H9 (cell line): ENCODE measurements around the gene FGF12. TPM values are rescaled to one million over a fixed set of nuclear protein-coding genes. Genes with fewer than 3 reads are reported as not detected.

Source experiments
- DNase-seq: peaks from one replicate; pipeline ENCODE4 v3.0.0-alpha.2; 2017
- H2AFZ ChIP-seq: one replicate; pipeline ENCODE4 v1.6.1; 2013; ENCODE audit warnings: mild to moderate bottlenecking, low read length, control low read depth, moderate library complexity
- H2AK5ac ChIP-seq: 2 replicates; pipeline ENCODE4 v1.6.1; 2013; ENCODE audit warnings: low read length, control low read depth, mixed read lengths; ENCODE audit not compliant: insufficient read length
- H2BK120ac ChIP-seq: one replicate; pipeline ENCODE4 v1.6.1; 2013; ENCODE audit warnings: low read depth, mild to moderate bottlenecking, low read length, control low read depth, inconsistent platforms; ENCODE audit not compliant: poor library complexity, severe bottlenecking
- H2BK12ac ChIP-seq: 2 replicates; pipeline ENCODE4 v1.6.1; 2013; ENCODE audit warnings: low read length, control low read depth, mixed read lengths, low read depth; ENCODE audit not compliant: insufficient read length
- H2BK15ac ChIP-seq: 2 replicates; pipeline ENCODE4 v1.6.1; 2013; ENCODE audit warnings: low read depth, low read length, control low read depth
- H2BK20ac ChIP-seq: one replicate; pipeline ENCODE4 v1.6.1; 2013; ENCODE audit warnings: low read depth, mild to moderate bottlenecking, low read length, control low read depth, inconsistent platforms; ENCODE audit not compliant: poor library complexity, severe bottlenecking
- H2BK5ac ChIP-seq: 2 replicates; pipeline ENCODE4 v1.6.1; 2013; ENCODE audit warnings: low read length, control low read depth, mixed read lengths; ENCODE audit not compliant: insufficient read length
- H3K14ac ChIP-seq: 2 replicates; pipeline ENCODE4 v1.6.1; 2013; ENCODE audit warnings: low read length, control low read depth; ENCODE audit not compliant: insufficient read depth
- H3K18ac ChIP-seq: 2 replicates; pipeline ENCODE4 v1.6.1; 2013; ENCODE audit warnings: low read depth, mild to moderate bottlenecking, mixed read lengths, low read length, control low read depth; ENCODE audit not compliant: insufficient read length
- H3K23ac ChIP-seq: 2 replicates; pipeline ENCODE4 v1.6.1; 2013; ENCODE audit warnings: low read length, control low read depth, mixed read lengths, low read depth; ENCODE audit not compliant: insufficient read length
- H3K23me2 ChIP-seq: 2 replicates; pipeline ENCODE4 v1.6.1; 2013; ENCODE audit warnings: low read depth, mild to moderate bottlenecking, mixed read lengths, low read length, control low read depth; ENCODE audit not compliant: insufficient read length, poor library complexity, severe bottlenecking
- H3K27ac ChIP-seq: 2 replicates; pipeline ENCODE4 v1.5.1; 2013; ENCODE audit warnings: low read length, control low read depth, mixed read lengths, low read depth; ENCODE audit not compliant: insufficient read length
- H3K27me3 ChIP-seq: 2 replicates; pipeline ENCODE4 v1.6.1; 2013; ENCODE audit warnings: low read length, control low read depth, inconsistent platforms; ENCODE audit not compliant: insufficient read depth
- H3K4ac ChIP-seq: 2 replicates; pipeline ENCODE4 v1.6.1; 2013; ENCODE audit warnings: low read depth, mild to moderate bottlenecking, control low read depth, inconsistent platforms, low read length, moderate library complexity
- H3K4me1 ChIP-seq: 2 replicates; pipeline ENCODE4 v1.6.1; 2013; ENCODE audit warnings: low read length, control low read depth, inconsistent platforms; ENCODE audit not compliant: insufficient read depth
- H3K4me2 ChIP-seq: 2 replicates; pipeline ENCODE4 v1.6.1; 2013; ENCODE audit warnings: low read length, control low read depth, mixed read lengths; ENCODE audit not compliant: insufficient read length, insufficient read depth
- H3K56ac ChIP-seq: 2 replicates; pipeline ENCODE4 v1.6.1; 2013; ENCODE audit warnings: low read depth, mild to moderate bottlenecking, mixed read lengths, low read length, control low read depth; ENCODE audit not compliant: insufficient read length
- H3K79me1 ChIP-seq: 2 replicates; pipeline ENCODE4 v1.6.1; 2013; ENCODE audit warnings: low read depth, mild to moderate bottlenecking, moderate library complexity, low read length, control low read depth, inconsistent platforms; ENCODE audit not compliant: insufficient read depth, poor library complexity, severe bottlenecking
- H3K79me2 ChIP-seq: 2 replicates; pipeline ENCODE4 v1.6.1; 2013; ENCODE audit warnings: low read length, control low read depth, inconsistent platforms; ENCODE audit not compliant: insufficient read depth
- H3K9ac ChIP-seq: 2 replicates; pipeline ENCODE4 v1.6.1; 2013; ENCODE audit warnings: low read length, control low read depth, mixed read lengths; ENCODE audit not compliant: insufficient read length; ENCODE audit errors: extremely low read depth
- H3K9me3 ChIP-seq: one replicate; pipeline ENCODE4 v1.6.1; 2013; ENCODE audit warnings: low read depth, low read length, inconsistent platforms; ENCODE audit not compliant: control insufficient read depth
- H3T11ph ChIP-seq: one replicate; pipeline ENCODE4 v1.6.1; 2013; ENCODE audit warnings: mild to moderate bottlenecking, low read length, control low read depth, inconsistent platforms
- H4K20me1 ChIP-seq: one replicate; pipeline ENCODE4 v1.6.1; 2013; ENCODE audit not compliant: control insufficient read depth, insufficient read length, insufficient read depth
- H4K5ac ChIP-seq: 2 replicates; pipeline ENCODE4 v1.6.1; 2013; ENCODE audit warnings: low read depth, mild to moderate bottlenecking, mixed read lengths, low read length, control low read depth; ENCODE audit not compliant: insufficient read length
- H4K8ac ChIP-seq: replicated peaks from 2 replicates; pipeline ENCODE4 v1.6.1; 2013; ENCODE audit warnings: low read length, control low read depth, mixed read lengths, low read depth; ENCODE audit not compliant: insufficient read length
- H4K91ac ChIP-seq: 2 replicates; pipeline ENCODE4 v1.6.1; 2013; ENCODE audit warnings: low read depth, mild to moderate bottlenecking, moderate library complexity, mixed read lengths, low read length, control low read depth; ENCODE audit not compliant: insufficient read length
- H3K27ac Mint-ChIP-seq, 3 experiments: 2 replicates in 2 of 3; 3 replicates in 1 of 3; pipeline ENCODE4 v1.8.0; 2020 to 2021; ENCODE audit warnings: mixed read lengths in 3 of 3, mild to moderate bottlenecking in 1 of 3, moderate library complexity in 1 of 3
- H3K27me3 Mint-ChIP-seq: 2 replicates; pipeline ENCODE4 v1.8.0; 2021; ENCODE audit warnings: low read depth, mild to moderate bottlenecking, moderate library complexity, mixed read lengths
- H3K36me3 Mint-ChIP-seq, 3 experiments: 2 replicates in 2 of 3; 3 replicates in 1 of 3; pipeline ENCODE4 v1.8.0; 2020 to 2021; ENCODE audit warnings: low read depth in 3 of 3, mixed read lengths in 3 of 3; ENCODE audit not compliant: insufficient read depth in 1 of 3
- H3K4me1 Mint-ChIP-seq, 2 experiments: 2 replicates each; pipeline ENCODE4 v1.8.0; 2020; ENCODE audit warnings: mixed read lengths in 2 of 2
- H3K4me3 Mint-ChIP-seq, 2 experiments: 2 replicates in 1 of 2; 3 replicates in 1 of 2; pipeline ENCODE4 v1.8.0; 2020 to 2021; ENCODE audit warnings: mild to moderate bottlenecking in 2 of 2, mixed read lengths in 2 of 2, moderate library complexity in 1 of 2
- H3K9me3 Mint-ChIP-seq, 2 experiments: 2 replicates in 1 of 2; 3 replicates in 1 of 2; pipeline ENCODE4 v1.8.0; 2020; ENCODE audit warnings: mild to moderate bottlenecking in 2 of 2, mixed read lengths in 2 of 2, moderate library complexity in 1 of 2
- WGBS: extraction: QIAGEN DNeasy Blood & Tissue Kit; methylation state at CpG from one replicate; pipeline ENCODE4 v1.1.7; 2013; ENCODE audit warnings: missing lambda C conversion rate, low lambda C conversion rate, mixed read lengths; ENCODE audit not compliant: insufficient read length; ENCODE audit errors: extremely low coverage; 5-methylcytosine and 5-hydroxymethylcytosine counted together
- total RNA-seq: library from RNA; stranded (reverse); gene quantifications from 2 replicates; pipeline ENCODE4 v1.2.1, GENCODE V29; 2021
- TF ChIP-seq, protein P1 (sequence below): fragments of 200-600 bp; sonication (generic); conservative IDR thresholded peaks from 3 replicates; pipeline ENCODE4 v1.8.0; 2021; ENCODE audit warnings: antibody characterized with exemption, mild to moderate bottlenecking

FGF12 gene
- total RNA-seq, 1 experiment from 2014 or later, result 5.6 TPM

DNA sequence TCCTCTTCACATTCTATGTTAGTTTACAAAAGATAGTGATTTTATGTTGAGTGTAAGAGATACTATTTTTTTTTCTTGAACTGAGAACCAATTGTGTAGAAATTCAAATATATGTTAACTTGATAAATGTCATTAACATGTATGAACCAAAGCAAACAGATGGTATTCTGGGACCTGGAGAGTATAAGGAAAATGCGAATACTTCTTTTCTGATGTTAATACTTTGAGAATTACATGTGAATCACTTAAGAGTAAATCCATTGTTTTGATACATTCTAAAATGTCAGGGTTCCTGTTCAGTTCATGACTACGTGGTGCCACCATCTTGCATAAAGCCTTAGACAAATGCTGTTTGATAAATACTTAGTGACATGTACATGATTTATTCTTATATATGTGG, 541.3 kb downstream of the FGF12 start:
- no peak overlapping the region for H4K91ac ChIP-seq
- TF ChIP-seq, protein P1, sequence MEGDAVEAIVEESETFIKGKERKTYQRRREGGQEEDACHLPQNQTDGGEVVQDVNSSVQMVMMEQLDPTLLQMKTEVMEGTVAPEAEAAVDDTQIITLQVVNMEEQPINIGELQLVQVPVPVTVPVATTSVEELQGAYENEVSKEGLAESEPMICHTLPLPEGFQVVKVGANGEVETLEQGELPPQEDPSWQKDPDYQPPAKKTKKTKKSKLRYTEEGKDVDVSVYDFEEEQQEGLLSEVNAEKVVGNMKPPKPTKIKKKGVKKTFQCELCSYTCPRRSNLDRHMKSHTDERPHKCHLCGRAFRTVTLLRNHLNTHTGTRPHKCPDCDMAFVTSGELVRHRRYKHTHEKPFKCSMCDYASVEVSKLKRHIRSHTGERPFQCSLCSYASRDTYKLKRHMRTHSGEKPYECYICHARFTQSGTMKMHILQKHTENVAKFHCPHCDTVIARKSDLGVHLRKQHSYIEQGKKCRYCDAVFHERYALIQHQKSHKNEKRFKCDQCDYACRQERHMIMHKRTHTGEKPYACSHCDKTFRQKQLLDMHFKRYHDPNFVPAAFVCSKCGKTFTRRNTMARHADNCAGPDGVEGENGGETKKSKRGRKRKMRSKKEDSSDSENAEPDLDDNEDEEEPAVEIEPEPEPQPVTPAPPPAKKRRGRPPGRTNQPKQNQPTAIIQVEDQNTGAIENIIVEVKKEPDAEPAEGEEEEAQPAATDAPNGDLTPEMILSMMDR, result no peak
- H3K23ac ChIP-seq, result no peak overlapping the region
- no peak overlapping the region for H3K4me2 ChIP-seq
- H3K56ac ChIP-seq, result no peak overlapping the region
- H3K4me3 Mint-ChIP-seq, result no peak overlapping the region
- peaks cover 22 to 32% of the 10 kb centered on the region in 2 experiments for H3K4me1 Mint-ChIP-seq
- H2BK5ac ChIP-seq, result no peak overlapping the region
- no CpG with 5 or more reads among the region's 2 CpGs for WGBS
- no peak overlapping the region for H2AFZ ChIP-seq
- no peak overlapping the region for H3K9ac ChIP-seq
- no peak overlapping the region for H3T11ph ChIP-seq
- H3K9me3 ChIP-seq, result no peaks in the 10 kb centered on the region
- H4K8ac ChIP-seq, result no peak overlapping the region
- no peaks in the 10 kb centered on the region for H3K27me3 ChIP-seq
- H4K5ac ChIP-seq, result no peak overlapping the region
- H2BK12ac ChIP-seq, result no peak overlapping the region
- H3K79me2 ChIP-seq, result no peaks in the 10 kb centered on the region
- no peak overlapping the region for H2BK120ac ChIP-seq
- H3K27ac ChIP-seq, result no peak overlapping the region
- H3K36me3 Mint-ChIP-seq, result 0 out of 7 replicates have a peak, but pooled peaks cover 0 to 2% (median 0%) of the 10 kb centered on the region in 3 experiments
- H3K23me2 ChIP-seq, result no peaks in the 10 kb centered on the region
- no peak overlapping the region for H2AK5ac ChIP-seq
- H3K4me1 ChIP-seq, result no peaks in the 10 kb centered on the region; the same call in 1 of the 2 replicates
- no peak overlapping the region; a peak in 1 of 7 replicates for H3K27ac Mint-ChIP-seq
- DNase-seq, result no peak
- peaks cover 0 to 4% of the 10 kb centered on the region in 2 experiments; a peak in 2 of 5 replicates for H3K9me3 Mint-ChIP-seq
- no peak overlapping the region for H3K14ac ChIP-seq
- H3K79me1 ChIP-seq, result no peaks in the 10 kb centered on the region
- no peak overlapping the region for H3K18ac ChIP-seq
- H3K4ac ChIP-seq, result no peak overlapping the region
- no peaks in the 10 kb centered on the region for H4K20me1 ChIP-seq
- H3K27me3 Mint-ChIP-seq, result peaks cover 7% of the 10 kb centered on the region
- no peak overlapping the region for H2BK20ac ChIP-seq
- H2BK15ac ChIP-seq, result no peak overlapping the region
